Smooth muscle cell (in vitro differentiated cells): Measurements from ENCODE around the gene WWOX. TPM values are rescaled to one million over a fixed set of nuclear protein-coding genes. Genes with fewer than 3 reads are reported as not detected.

Experiments
- DNase-seq: peaks from one replicate; lab custom pipeline; 2025; ENCODE audit not compliant: unreplicated experiment; lab: John Stamatoyannopoulos, UW
- H2AFZ ChIP-seq: fragments of 200-600 bp; sonication (generic); 2 replicates; pipeline ENCODE4 v1.6.0; 2016; ENCODE audit warnings: antibody characterized with exemption, low read depth, mild to moderate bottlenecking
- H3F3A ChIP-seq: fragments of 200-600 bp; sonication (generic); 2 replicates; pipeline ENCODE4 v1.6.0; 2017; ENCODE audit warnings: antibody characterized with exemption, low read depth
- H3K27ac ChIP-seq: fragments of 200-600 bp; sonication (generic); 2 replicates; pipeline ENCODE4 v1.5.1; 2016; ENCODE audit warnings: low read depth, mild to moderate bottlenecking
- H3K27me3 ChIP-seq: fragments of 200-600 bp; sonication (generic); 2 replicates; pipeline ENCODE4 v1.6.1; 2016; ENCODE audit warnings: low read depth, mild to moderate bottlenecking
- H3K36me3 ChIP-seq: fragments of 200-600 bp; sonication (generic); 2 replicates; pipeline ENCODE4 v1.5.1; 2016; ENCODE audit warnings: low read depth
- H3K4me1 ChIP-seq: fragments of 200-600 bp; sonication (generic); 2 replicates; pipeline ENCODE4 v1.5.1; 2016; ENCODE audit warnings: low read depth
- H3K4me2 ChIP-seq: fragments of 200-600 bp; sonication (generic); 2 replicates; pipeline ENCODE4 v1.6.0; 2016; ENCODE audit warnings: mild to moderate bottlenecking
- H3K4me3 ChIP-seq: fragments of 200-600 bp; sonication (generic); 2 replicates; pipeline ENCODE4 v1.5.1; 2016; ENCODE audit warnings: mild to moderate bottlenecking
- H3K79me2 ChIP-seq: fragments of 200-600 bp; sonication (generic); 2 replicates; pipeline ENCODE4 v1.6.0; 2016; ENCODE audit warnings: low read depth, mild to moderate bottlenecking
- H3K9ac ChIP-seq: fragments of 200-600 bp; sonication (generic); 2 replicates; pipeline ENCODE4 v1.6.0; 2016; ENCODE audit warnings: low read depth
- H3K9me3 ChIP-seq: fragments of 200-600 bp; sonication (generic); replicated peaks from 2 replicates; pipeline ENCODE4 v1.5.1; 2016; ENCODE audit warnings: low read depth
- H4K20me1 ChIP-seq: fragments of 200-600 bp; sonication (generic); 2 replicates; pipeline ENCODE4 v1.6.0; 2016; ENCODE audit warnings: low read depth
- CTCF ChIP-seq: fragments of 200-600 bp; sonication (generic); IDR thresholded peaks from 2 replicates; pipeline ENCODE4 v1.5.1; 2017; ENCODE audit warnings: borderline replicate concordance, mild to moderate bottlenecking, antibody characterized with exemption; ENCODE audit not compliant: insufficient read depth, poor library complexity, severe bottlenecking
- WGBS: methylation state at CpG from one replicate; pipeline ENCODE4 v1.1.7; 2016; ENCODE audit warnings: low lambda C conversion rate; 5-methylcytosine and 5-hydroxymethylcytosine counted together
- polyA plus RNA-seq: library from polyadenylated mRNA; unstranded; fragments of >200 nt; fragmentation: Nextera tagmentation; extraction: Ambion mirVana; gene quantifications from 2 replicates; pipeline ENCODE4 v1.2.1, GENCODE V29; 2016
- total RNA-seq: library from RNA; depleted of rRNA; stranded (reverse); fragments of >200 nt; gene quantifications from 2 replicates; pipeline ENCODE4 v1.2.3, GENCODE V29; 2014

WWOX gene
- total and polyA plus RNA-seq, 2 experiments from 2014 or later: 7.5 to 14.0 TPM

GRCh38 chr16:78755751-78756661, 656.6 kb downstream of the WWOX start:
- Histone ChIP-seq H3K9ac (no peak overlapping the region), H3K27ac (no peak overlapping the region), H3K4me2 (no peak overlapping the region), H3K79me2 (no peaks in the 10 kb centered on the region), H2AFZ (no peak overlapping the region), H4K20me1 (no peaks in the 10 kb centered on the region), H3K4me1 (peaks cover 8% of the 10 kb centered on the region), H3K27me3 (no peaks in the 10 kb centered on the region), H3K4me3 (no peak overlapping the region), H3K36me3 (no peaks in the 10 kb centered on the region), H3F3A (peaks cover 13% of the 10 kb centered on the region), H3K9me3 (no peaks in the 10 kb centered on the region)
- WGBS: 83% methylated on average over 8 of the region's 8 CpGs
- DNase-seq: no peak
- TF ChIP-seq CTCF: no peak

GRCh38 chr16:78759596-78759995, 660.1 kb downstream of the WWOX start:
- H3K27me3 ChIP-seq: no peaks in the 10 kb centered on the region
- H4K20me1 ChIP-seq: no peaks in the 10 kb centered on the region
- H3K27ac ChIP-seq: no peak overlapping the region
- H3F3A ChIP-seq: peaks cover 23% of the 10 kb centered on the region
- H3K9me3 ChIP-seq: no peaks in the 10 kb centered on the region
- H3K4me2 ChIP-seq: peak overlapping the region; percentile 8
- H3K79me2 ChIP-seq: no peaks in the 10 kb centered on the region
- TF ChIP-seq CTCF: no peak
- no peaks in the 10 kb centered on the region for H3K36me3 ChIP-seq
- H3K9ac ChIP-seq: no peak overlapping the region
- H2AFZ ChIP-seq: peak overlapping the region; percentile 32
- peaks cover 24% of the 10 kb centered on the region for H3K4me1 ChIP-seq
- H3K4me3 ChIP-seq: no peak overlapping the region
- DNase-seq: no peak
- WGBS: 31% methylated on average over 2 of the region's 2 CpGs

- Histone ChIP-seq H3K4me3 (no peak overlapping the region), H3F3A (peaks cover 23% of the 10 kb centered on the region), H3K9ac (no peak overlapping the region), H3K36me3 (no peaks in the 10 kb centered on the region), H3K79me2 (no peaks in the 10 kb centered on the region), H4K20me1 (no peaks in the 10 kb centered on the region), H3K4me1 (peaks cover 24% of the 10 kb centered on the region), H3K27ac (no peak overlapping the region), H2AFZ (no peak overlapping the region), H3K9me3 (no peaks in the 10 kb centered on the region), H3K27me3 (no peaks in the 10 kb centered on the region), H3K4me2 (peak overlapping the region; percentile 37)
- DNase-seq: no peak
- no peak for TF ChIP-seq CTCF
- WGBS: 48% methylated on average over 5 of the region's 5 CpGs
Measured at GRCh38 chr16:78760611-78761010, 661.2 kb downstream of the WWOX start.

GRCh38 chr16:78761427-78761826, 662.0 kb downstream of the WWOX start:
- no peak for DNase-seq
- H3K4me1 ChIP-seq: peaks cover 24% of the 10 kb centered on the region
- WGBS: 36% methylated on average over 5 of the region's 5 CpGs

More at GRCh38 chr16:78761427-78761826, 662.0 kb downstream of the WWOX start:
- Histone ChIP-seq H3K4me3 (no peak overlapping the region), H3K79me2 (no peaks in the 10 kb centered on the region), H3F3A (peaks cover 23% of the 10 kb centered on the region), H4K20me1 (no peaks in the 10 kb centered on the region), H2AFZ (no peak overlapping the region), H3K9ac (no peak overlapping the region), H3K36me3 (no peaks in the 10 kb centered on the region), H3K9me3 (no peaks in the 10 kb centered on the region), H3K27ac (peak overlapping the region; percentile 46), H3K4me2 (peak overlapping the region; percentile 37), H3K27me3 (no peaks in the 10 kb centered on the region)
- TF ChIP-seq CTCF: no peak
